Esophagus muscularis mucosa (tissue), 3 donors: ENCODE results near the gene HSD17B1.

Source experiments
- CTCF ChIP-seq, 3 experiments: fragments of 200-600 bp in 2 of 3; fragments of 450-650 bp in 1 of 3; sonication (generic) in 2 of 3; IDR thresholded peaks; one replicate each; pipeline ENCODE4 v1.5.1; 2017 to 2019; ENCODE audit warnings: antibody characterized with exemption in 3 of 3, mild to moderate bottlenecking in 2 of 3, moderate library complexity in 1 of 3
- POLR2A ChIP-seq: fragments of 450-650 bp; IDR thresholded peaks from one replicate; pipeline ENCODE4 v1.6.1; 2017; ENCODE audit warnings: antibody characterized with exemption, moderate library complexity, mild to moderate bottlenecking, low read depth

GRCh38 chr17:42513686-42514085 lies 39.0 kb upstream of the HSD17B1 start:
- TF ChIP-seq CTCF (IDR thresholded peaks at IDR 0.05) (no peak), POLR2A (no peak)
